HG03558 (cell line): Measurements from ENCODE around the gene CEBPB.
A peak's percentile ranks its signal among the peaks of the same experiment; 100 is the strongest.
"Not testable (repeated sequence)": the region's sequence is repeated elsewhere in the genome, so short reads cannot be mapped to it uniquely, and the experiment has no call there.

Experiments
- ATAC-seq: cut with Tn5 transposase; IDR thresholded peaks from one replicate; pipeline ENCODE4 v1.9.1; 2021; ENCODE audit warnings: moderate number of reproducible peaks; ENCODE audit not compliant: unreplicated experiment; ENCODE audit errors: extremely low read depth

Gene CEBPB

DNA sequence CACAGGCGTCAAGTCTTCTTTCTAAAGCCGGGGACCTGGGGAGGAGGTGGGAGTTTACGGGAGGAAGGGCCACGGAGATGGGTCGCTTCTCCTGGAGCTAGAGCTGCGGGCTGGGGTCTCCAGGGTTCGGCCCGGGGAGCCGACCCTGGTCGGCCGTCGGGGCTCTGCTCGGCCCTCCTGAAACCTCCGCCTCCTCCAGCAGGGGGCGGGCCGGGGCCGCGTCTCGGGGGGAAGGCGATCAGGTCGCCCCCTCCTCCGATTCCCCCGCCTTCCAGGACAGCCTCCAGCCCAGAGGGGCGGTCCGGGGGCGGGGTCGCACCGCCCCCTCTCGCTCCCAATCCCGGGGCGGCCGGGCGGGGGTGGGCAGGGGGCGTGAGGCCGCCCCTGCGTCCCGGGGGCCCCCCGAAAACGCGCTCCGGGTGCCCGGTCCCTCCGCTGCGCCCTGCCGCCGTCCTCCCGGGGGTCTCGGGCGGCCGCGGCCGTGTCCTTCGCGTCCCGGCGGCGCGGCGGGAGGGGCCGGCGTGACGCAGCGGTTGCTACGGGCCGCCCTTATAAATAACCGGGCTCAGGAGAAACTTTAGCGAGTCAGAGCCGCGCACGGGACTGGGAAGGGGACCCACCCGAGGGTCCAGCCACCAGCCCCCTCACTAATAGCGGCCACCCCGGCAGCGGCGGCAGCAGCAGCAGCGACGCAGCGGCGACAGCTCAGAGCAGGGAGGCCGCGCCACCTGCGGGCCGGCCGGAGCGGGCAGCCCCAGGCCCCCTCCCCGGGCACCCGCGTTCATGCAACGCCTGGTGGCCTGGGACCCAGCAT lies at the start of gene CEBPB:
Gene CEBPB (plus strand): TSS at position 580 of the 814 bp plus-strand sequence. CDS start 204 bp downstream, at position 784.
- ATAC-seq = no peak

GRCh38 chr20:50141018-50141675 lies 49.5 kb upstream of the CEBPB start:
- no peak for ATAC-seq

DNA sequence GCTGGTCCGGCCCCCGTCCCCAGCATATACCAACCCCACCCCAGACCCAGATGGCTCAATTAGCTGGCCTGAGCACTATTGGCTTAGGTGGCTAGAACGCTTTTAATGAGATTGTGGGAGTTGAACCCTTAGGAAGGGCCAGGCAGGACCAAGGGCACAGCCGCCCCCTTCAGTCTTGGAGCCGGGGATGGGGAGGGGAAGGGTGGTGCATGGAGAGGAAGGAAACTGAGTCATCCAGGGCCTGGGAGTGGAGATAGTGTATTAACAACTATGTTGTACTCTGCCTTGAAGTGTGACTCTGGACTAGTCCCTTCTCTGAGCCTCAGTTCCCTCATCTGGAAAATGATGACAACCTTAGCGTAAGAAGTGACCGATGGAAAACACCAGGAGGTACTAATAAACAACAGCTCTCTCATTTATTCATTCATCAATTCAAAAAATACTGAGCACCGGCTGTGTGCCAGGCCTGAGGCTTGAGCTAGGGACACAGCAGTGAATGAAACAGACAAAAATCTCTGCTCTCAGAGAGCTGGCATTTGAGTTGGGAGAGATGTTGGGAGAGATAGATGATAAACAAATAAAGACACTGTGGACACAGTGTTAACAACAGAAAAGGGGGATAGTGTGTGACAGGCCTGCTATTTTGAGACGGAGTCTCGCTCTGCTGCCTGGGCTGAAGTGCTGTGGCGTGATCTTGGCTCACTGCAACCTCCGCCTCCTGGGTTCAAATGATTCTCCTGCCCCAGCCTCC lies 48.6 kb upstream of the CEBPB start:
- ATAC-seq = no peak

GRCh38 chr20:50142812-50143211 lies 47.8 kb upstream of the CEBPB start:
- ATAC-seq = no peak

DNA sequence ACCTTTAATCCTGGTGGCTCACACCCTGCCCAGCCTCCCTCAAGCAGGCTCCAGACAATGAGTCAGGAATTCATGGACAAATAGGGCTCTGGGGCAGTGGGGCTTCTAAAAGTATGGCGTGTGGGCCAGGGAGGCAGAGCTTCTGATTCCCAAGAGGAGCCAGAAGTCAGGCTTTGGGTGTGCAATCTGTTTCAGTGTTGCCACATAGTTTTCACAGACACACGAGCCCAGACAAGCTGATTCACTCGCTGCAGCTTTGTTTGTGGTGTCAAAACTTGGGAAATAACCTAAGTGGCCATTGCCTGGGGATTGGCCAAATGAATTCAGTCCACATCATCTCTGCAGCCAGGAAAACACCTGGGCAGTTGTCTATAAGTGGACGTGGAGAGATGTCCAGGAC lies 46.3 kb upstream of the CEBPB start:
- no peak for ATAC-seq

DNA sequence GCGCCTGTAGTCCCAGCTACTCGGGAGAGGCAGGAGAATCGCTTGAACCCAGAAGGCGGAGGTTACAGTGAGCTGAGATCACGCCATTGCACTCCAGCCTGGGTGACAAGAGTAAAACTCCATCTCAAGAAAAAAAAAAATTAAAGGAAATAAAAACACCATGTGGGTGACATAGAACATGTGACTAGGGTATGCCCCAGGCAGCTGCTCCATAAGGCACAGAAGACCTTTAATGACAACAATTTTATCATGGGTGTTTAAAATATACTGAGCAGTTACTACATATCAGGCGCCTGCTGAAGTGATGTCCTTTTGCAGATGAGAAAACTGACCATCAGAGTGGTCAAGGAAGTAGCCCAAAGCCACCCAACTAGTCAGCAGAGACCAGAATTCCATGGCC lies 45.1 kb upstream of the CEBPB start:
- ATAC-seq = no peak

DNA sequence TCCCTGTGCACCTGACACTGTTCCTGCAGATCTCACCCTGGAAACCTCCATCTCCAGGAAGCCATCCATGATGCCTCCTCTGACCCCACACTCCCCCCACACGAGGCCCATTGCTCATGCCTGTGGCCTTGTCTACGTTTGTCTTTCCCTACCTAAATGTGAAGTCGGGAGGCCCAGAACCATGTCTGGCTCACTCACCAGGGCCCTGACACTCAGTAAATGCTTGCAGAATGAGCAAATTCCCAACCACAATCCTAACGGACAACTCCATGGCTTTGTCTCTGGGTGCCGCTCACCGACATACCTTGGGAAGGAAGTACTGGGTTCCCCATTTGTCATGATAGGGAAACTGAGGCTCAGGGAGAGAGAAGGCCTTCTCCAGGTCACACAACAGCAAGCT lies 44.4 kb upstream of the CEBPB start:
- no peak for ATAC-seq

DNA sequence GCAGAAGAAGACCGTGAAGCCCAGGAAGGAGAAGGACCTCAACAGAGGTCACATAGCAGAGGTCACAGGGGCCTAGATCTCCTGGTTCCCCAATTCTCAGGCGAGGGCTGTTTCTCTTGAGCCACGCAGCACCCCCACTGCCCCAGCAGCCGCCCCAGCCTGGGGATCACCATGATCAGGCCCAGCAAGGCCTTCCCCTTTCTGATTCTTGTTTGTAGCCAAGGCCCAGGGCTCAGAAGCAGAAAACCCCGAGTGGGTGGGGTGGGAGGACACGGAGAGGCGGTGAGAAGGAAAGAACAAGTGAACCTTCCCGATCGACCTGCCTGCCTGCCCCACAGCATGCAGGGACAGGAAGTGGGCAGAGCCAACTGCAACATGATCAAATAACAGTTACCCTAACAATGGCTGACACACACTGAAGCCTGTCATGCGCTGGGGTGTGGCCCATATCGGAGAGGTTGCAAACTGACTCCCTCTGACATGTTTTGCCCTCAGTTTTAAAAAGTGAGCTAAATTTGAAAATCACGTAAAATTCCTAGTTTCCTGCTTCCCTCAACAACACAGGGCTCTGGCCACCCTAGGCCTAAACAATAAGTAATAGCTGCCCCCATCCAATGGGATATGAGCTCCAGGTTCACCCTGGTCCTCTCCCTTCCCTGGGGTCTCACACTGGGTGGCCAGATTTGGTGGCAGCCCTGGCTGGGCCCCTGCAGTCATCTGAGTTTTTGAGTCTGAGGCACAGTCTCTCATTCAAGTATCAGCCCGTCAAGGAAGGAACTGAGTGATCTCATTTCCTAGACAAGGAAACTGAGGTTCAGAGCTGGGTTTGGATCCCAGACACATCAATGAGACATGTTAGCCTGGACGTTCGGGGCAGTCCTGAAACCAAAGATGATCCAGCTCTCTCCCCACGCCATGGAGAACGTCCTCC lies 43.6 kb upstream of the CEBPB start:
- ATAC-seq = peak; percentile 52

GRCh38 chr20:50149481-50150254 lies 41.0 kb upstream of the CEBPB start:
- no peak for ATAC-seq

DNA sequence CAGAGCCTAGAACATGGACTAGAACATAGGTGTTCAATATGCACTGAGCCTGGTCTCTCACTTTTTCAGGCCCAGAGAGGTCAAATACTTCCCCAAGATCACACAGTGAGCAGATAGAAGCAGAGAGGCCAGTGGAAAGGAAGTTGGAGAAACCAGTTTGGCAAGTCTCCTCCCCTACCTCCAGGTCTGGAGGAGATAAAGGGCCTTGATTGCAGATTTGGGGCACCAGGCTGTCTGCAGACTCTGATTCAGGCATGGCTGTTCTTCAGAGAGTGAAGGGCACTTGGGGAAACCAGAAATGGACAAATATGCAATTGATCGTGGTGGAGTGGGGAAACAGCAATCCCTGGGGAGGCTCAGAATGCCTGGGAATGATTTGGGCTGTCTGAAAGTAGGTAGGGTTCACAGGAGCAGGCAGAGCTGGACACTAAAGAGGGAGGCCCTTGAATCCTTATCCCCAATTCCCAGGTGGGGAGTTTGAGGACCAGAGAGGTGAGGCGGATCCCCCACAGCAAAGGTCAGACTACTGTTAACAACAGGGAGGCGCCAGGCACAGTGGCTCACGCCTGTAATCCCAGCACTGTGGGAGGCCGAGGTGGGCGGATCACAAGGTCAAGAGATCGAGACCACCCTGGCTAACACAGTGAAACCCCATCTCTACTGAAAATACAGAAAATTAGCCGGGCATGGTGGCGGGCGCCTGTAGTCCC lies 39.4 kb upstream of the CEBPB start:
- ATAC-seq = no peak

GRCh38 chr20:50152394-50153152 lies 38.1 kb upstream of the CEBPB start:
- no peak for ATAC-seq

- no peak for ATAC-seq
Observed at GRCh38 chr20:50153153-50153499, 37.5 kb upstream of the CEBPB start.

DNA sequence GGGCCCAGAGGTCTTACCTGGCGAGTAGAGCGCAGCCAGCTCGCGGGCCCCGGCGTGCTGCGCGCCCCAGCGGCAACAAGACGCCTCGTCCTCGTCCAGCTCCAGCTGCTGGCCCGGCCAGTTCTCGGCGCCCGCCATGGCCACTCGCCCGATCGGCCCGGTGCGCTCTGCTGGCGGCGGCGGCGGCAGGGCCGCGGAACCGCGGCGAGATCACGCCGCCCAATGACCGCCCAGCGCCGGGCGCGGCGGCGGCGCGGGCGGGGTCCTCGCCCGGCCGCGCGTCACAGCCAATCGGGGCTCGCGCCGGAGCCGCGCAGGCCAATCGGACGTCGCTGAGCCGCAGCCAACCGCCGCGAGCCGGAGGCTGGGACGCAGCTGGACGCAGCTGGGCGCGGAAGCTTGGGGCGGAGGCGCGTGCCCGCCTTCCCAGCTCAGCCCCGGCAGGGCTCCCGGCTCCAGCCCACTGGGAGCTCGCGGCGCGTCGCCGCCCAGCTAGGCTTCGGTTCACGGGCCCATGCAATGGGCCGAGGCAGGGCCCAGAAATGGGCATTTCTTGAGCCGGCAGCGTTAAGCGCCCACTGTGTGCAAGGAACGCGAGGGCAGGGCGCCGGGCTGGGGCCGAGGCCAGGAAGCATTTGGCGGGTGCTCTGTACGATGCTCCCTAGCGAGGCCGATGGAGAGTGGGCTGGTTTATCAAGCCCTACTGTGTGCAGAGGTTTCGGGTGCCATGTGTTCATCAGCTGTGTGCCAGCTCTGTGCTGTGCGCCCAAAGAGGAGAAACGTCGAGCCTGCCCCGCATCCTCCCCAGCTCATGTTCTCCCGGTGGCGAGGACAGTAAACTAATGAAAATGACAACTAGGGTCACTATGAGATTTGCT lies 36.9 kb upstream of the CEBPB start, which contains the start of gene PEDS1:
Gene PEDS1 (minus strand): TSS at position 224 of the 878 bp plus-strand sequence. CDS start 86 bp downstream, at position 138.
- peak; percentile 85 for ATAC-seq

GRCh38 chr20:50161494-50161893 lies 29.1 kb upstream of the CEBPB start:
- ATAC-seq = not testable (repeated sequence)

- no peak for ATAC-seq
Observed at GRCh38 chr20:50163570-50164317, 26.9 kb upstream of the CEBPB start.
